ENCODE results near the gene UPK1A.

UPK1A gene

GRCh38 chr19:35714601-35715354 lies 48.5 kb downstream of the UPK1A start:
- Histone ChIP-seq H3K27ac (ENCODE audit: low read length) (peak overlapping the region; percentile 91), H3K4me2 (ENCODE audit: low read length) (peak overlapping the region; percentile 83), H3K27me3 (ENCODE audit: low read depth, low read length) (no peaks in the 10 kb centered on the region), H3K9ac (ENCODE audit: low read length) (peak overlapping the region; percentile 77), H3K9me3 (ENCODE audit: insufficient read depth, low read length) (no peaks in the 10 kb centered on the region), H3K4me1 (ENCODE audit: low read length) (peaks cover 76% of the 10 kb centered on the region), H3K36me3 (replicated peaks; ENCODE audit: low read depth, low read length) (peaks cover under 1% of the 10 kb centered on the region), H4K20me1 (ENCODE audit: insufficient read depth, low read length) (peaks cover 14% of the 10 kb centered on the region), H3K4me3 (ENCODE audit: low read length) (peak overlapping the region; percentile 78), H3K79me2 (ENCODE audit: low read length) (peaks cover 23% of the 10 kb centered on the region), H2AFZ (ENCODE audit: low read depth, low read length) (no peak overlapping the region)
- TF ChIP-seq CTCF (IDR thresholded peaks at IDR 0.05; ENCODE audit: low read depth, low read length) = peak; percentile 40
- TF ChIP-seq EZH2phosphoT487 (IDR thresholded peaks at IDR 0.05; ENCODE audit: low read depth) = no peak

- Histone ChIP-seq H3K36me3 (replicated peaks; ENCODE audit: low read depth, low read length) (peaks cover 5% of the 10 kb centered on the region), H3K79me2 (ENCODE audit: low read length) (peaks cover 29% of the 10 kb centered on the region), H3K4me2 (ENCODE audit: low read length) (peak overlapping the region; percentile 83), H3K27ac (ENCODE audit: low read length) (no peak overlapping the region), H3K4me1 (ENCODE audit: low read length) (peaks cover 70% of the 10 kb centered on the region), H2AFZ (ENCODE audit: low read depth, low read length) (no peak overlapping the region), H3K27me3 (ENCODE audit: low read depth, low read length) (no peaks in the 10 kb centered on the region), H3K9me3 (ENCODE audit: insufficient read depth, low read length) (no peaks in the 10 kb centered on the region), H3K9ac (ENCODE audit: low read length) (peak overlapping the region; percentile 67; the same call in 1 of the 2 replicates), H4K20me1 (ENCODE audit: insufficient read depth, low read length) (peaks cover 14% of the 10 kb centered on the region), H3K4me3 (ENCODE audit: low read length) (peak overlapping the region; percentile 80)
- TF ChIP-seq CTCF (IDR thresholded peaks at IDR 0.05; ENCODE audit: low read depth, low read length) = no peak
- no peak for TF ChIP-seq EZH2phosphoT487 (IDR thresholded peaks at IDR 0.05; ENCODE audit: low read depth)
Measured at GRCh38 chr19:35715355-35715809, 49.1 kb downstream of the UPK1A start.

GRCh38 chr19:35715981-35716800 lies 49.9 kb downstream of the UPK1A start:
- peak overlapping the region; percentile 63 for H2AFZ ChIP-seq (ENCODE audit: low read depth, low read length)

More at GRCh38 chr19:35715981-35716800, 49.9 kb downstream of the UPK1A start:
- no peaks in the 10 kb centered on the region for H3K9me3 ChIP-seq (ENCODE audit: insufficient read depth, low read length)
- peak overlapping the region; percentile 67 for H3K9ac ChIP-seq (ENCODE audit: low read length)
- peaks cover 14% of the 10 kb centered on the region for H4K20me1 ChIP-seq (ENCODE audit: insufficient read depth, low read length)
- H3K4me2 ChIP-seq (ENCODE audit: low read length) = peak overlapping the region; percentile 83
- peak overlapping the region; percentile 69 for H3K27ac ChIP-seq (ENCODE audit: low read length)
- peaks cover 34% of the 10 kb centered on the region for H3K79me2 ChIP-seq (ENCODE audit: low read length)
- peaks cover 62% of the 10 kb centered on the region for H3K4me1 ChIP-seq (ENCODE audit: low read length)
- TF ChIP-seq CTCF (IDR thresholded peaks at IDR 0.05; ENCODE audit: low read depth, low read length) = no peak
- no peaks in the 10 kb centered on the region for H3K27me3 ChIP-seq (ENCODE audit: low read depth, low read length)
- peaks cover 5% of the 10 kb centered on the region for H3K36me3 ChIP-seq (replicated peaks; ENCODE audit: low read depth, low read length)
- peak overlapping the region; percentile 80 for H3K4me3 ChIP-seq (ENCODE audit: low read length)
